Activated T-cell treated with anti-CD3 and anti-CD28 coated beads for 4 hours (primary cell): ENCODE measurements around the gene CYP2C19.
"Not testable (repeated sequence)": the region's sequence is repeated elsewhere in the genome, so short reads cannot be mapped to it uniquely, and the experiment has no call there.

ENCODE experiments used
- DNase-seq: peaks from one replicate; pipeline ENCODE4 v3.0.0-alpha.2; 2020

Gene CYP2C19

GRCh38 chr10:94889123-94889522, 126.6 kb downstream of the CYP2C19 start:
- no peak for DNase-seq

- DNase-seq = no peak
Observed at GRCh38 chr10:94890264-94891022, 128.0 kb downstream of the CYP2C19 start.

GRCh38 chr10:94898414-94898813, 135.9 kb downstream of the CYP2C19 start:
- not testable (repeated sequence) for DNase-seq

- DNase-seq = no peak
Observed at GRCh38 chr10:94902080-94902479, 139.6 kb downstream of the CYP2C19 start.

GRCh38 chr10:94902570-94902969, 140.1 kb downstream of the CYP2C19 start:
- DNase-seq = no peak
